T follicular helper cell (primary cell): Measurements from ENCODE around the gene LGR4.

Experiments used
- DNase-seq: peaks from one replicate; pipeline ENCODE4 v3.0.0-alpha.2; 2020; ENCODE audit warnings: low read depth

Gene LGR4

GRCh38 chr11:27427183-27427980 is 45.2 kb downstream of the LGR4 start:
- DNase-seq, result no peak

GRCh38 chr11:27425814-27426213 is 46.8 kb downstream of the LGR4 start:
- no peak for DNase-seq

- DNase-seq, result no peak
Observed at GRCh38 chr11:27423125-27423524, 49.5 kb downstream of the LGR4 start.

GRCh38 chr11:27421819-27422494 is 50.6 kb downstream of the LGR4 start:
- no peak for DNase-seq

- DNase-seq, result no peak
Observed at GRCh38 chr11:27420722-27421572, 51.6 kb downstream of the LGR4 start.

- DNase-seq, result no peak
Observed at GRCh38 chr11:27420217-27420616, 52.4 kb downstream of the LGR4 start.

- DNase-seq, result no peak
Observed at GRCh38 chr11:27418356-27418755, 54.2 kb downstream of the LGR4 start.

GRCh38 chr11:27416568-27417176 is 55.9 kb downstream of the LGR4 start:
- DNase-seq, result no peak

- no peak for DNase-seq
Observed at GRCh38 chr11:27414644-27415043, 57.9 kb downstream of the LGR4 start.

GRCh38 chr11:27413218-27413617 is 59.4 kb downstream of the LGR4 start:
- no peak for DNase-seq

GRCh38 chr11:27412192-27412691 is 60.3 kb downstream of the LGR4 start:
- DNase-seq, result no peak

GRCh38 chr11:27411328-27411727 is 61.3 kb downstream of the LGR4 start:
- no peak for DNase-seq

- no peak for DNase-seq
Observed at GRCh38 chr11:27410272-27410671, 62.3 kb downstream of the LGR4 start.

- no peak for DNase-seq
Observed at GRCh38 chr11:27409742-27410141, 62.8 kb downstream of the LGR4 start.

- no peak for DNase-seq
Observed at GRCh38 chr11:27409049-27409448, 63.5 kb downstream of the LGR4 start.

GRCh38 chr11:27408246-27408800 is 64.3 kb downstream of the LGR4 start:
- no peak for DNase-seq

- no peak for DNase-seq
Observed at GRCh38 chr11:27406498-27407354, 65.9 kb downstream of the LGR4 start.

- DNase-seq, result no peak
Observed at GRCh38 chr11:27405134-27405533, 67.5 kb downstream of the LGR4 start.

- no peak for DNase-seq
Observed at GRCh38 chr11:27404427-27404826, 68.2 kb downstream of the LGR4 start.

- no peak for DNase-seq
Observed at GRCh38 chr11:27403195-27403594, 69.4 kb downstream of the LGR4 start.

- no peak for DNase-seq
Observed at GRCh38 chr11:27402450-27402849, 70.1 kb downstream of the LGR4 start.
